ENCODE data around the gene LRRTM4. TPM values are rescaled to one million over a fixed set of nuclear protein-coding genes. Genes with fewer than 3 reads are reported as not detected.

The LRRTM4 gene
- total and polyA plus RNA-seq, 2 donors from 2014 or later = 0.19 TPM; not detected in 1

DNA sequence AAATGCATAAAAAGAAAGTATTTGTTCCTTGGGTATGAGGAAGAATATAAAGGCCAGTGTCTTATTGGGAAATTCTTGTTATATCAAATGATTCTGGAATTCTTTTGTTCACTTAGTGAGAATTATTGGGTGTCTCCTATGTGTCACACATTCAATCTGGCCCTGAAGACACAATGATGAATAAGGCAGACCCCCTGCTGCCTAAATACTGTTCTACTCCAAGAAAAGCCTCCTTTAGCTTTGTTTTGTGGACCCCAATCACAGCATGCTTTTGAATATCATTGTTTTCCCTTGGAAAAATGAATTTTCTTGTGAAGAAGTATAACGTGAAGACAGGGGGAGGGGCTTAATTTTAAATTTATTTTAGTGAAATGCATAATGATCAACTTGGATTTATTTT lies 682.4 kb downstream of the LRRTM4 start:
- FAIRE-seq = no peak
- no peak for TF ChIP-seq CTCF (IDR thresholded peaks at IDR 0.05; ENCODE audit: borderline replicate concordance, extremely low read depth, insufficient read depth)
- Histone ChIP-seq H3K4me1 (ENCODE audit: control insufficient read depth in 2 of 3, insufficient read depth in 2 of 3, low read depth in 1 of 3, low read length in 3 of 3) (no peaks in the 10 kb centered on the region), H3K27me3 (ENCODE audit: control insufficient read depth, insufficient read depth, low read length) (no peaks in the 10 kb centered on the region), H3K36me3 (ENCODE audit: control insufficient read depth in 2 of 3, insufficient read depth in 3 of 3, low read length in 3 of 3) (no peaks in the 10 kb centered on the region), H3K9ac (ENCODE audit: low read length in 3 of 3) (no peak overlapping the region), H3K27ac (ENCODE audit: low read depth in 2 of 2, low read length in 2 of 2) (no peak overlapping the region), H3K4me3 (ENCODE audit: low read length in 3 of 3) (no peak overlapping the region), H3K9me3 (ENCODE audit: control insufficient read depth in 2 of 3, insufficient read depth in 1 of 3, low read length in 3 of 3) (no peaks in the 10 kb centered on the region)
- intact Hi-C loops (cut with DNase I) = no loop called here
- no peak for DNase-seq

- Histone ChIP-seq H3K27ac (ENCODE audit: low read depth in 2 of 2, low read length in 2 of 2) (no peak overlapping the region), H3K27me3 (ENCODE audit: control insufficient read depth, insufficient read depth, low read length) (no peaks in the 10 kb centered on the region), H3K9ac (ENCODE audit: low read length in 3 of 3) (no peak overlapping the region), H3K9me3 (ENCODE audit: control insufficient read depth in 2 of 3, insufficient read depth in 1 of 3, low read length in 3 of 3) (no peaks in the 10 kb centered on the region), H3K36me3 (ENCODE audit: control insufficient read depth in 2 of 3, insufficient read depth in 3 of 3, low read length in 3 of 3) (no peaks in the 10 kb centered on the region), H3K4me3 (ENCODE audit: low read length in 3 of 3) (no peak overlapping the region), H3K4me1 (ENCODE audit: control insufficient read depth in 2 of 3, insufficient read depth in 2 of 3, low read depth in 1 of 3, low read length in 3 of 3) (no peaks in the 10 kb centered on the region)
- intact Hi-C loops (cut with DNase I) = no loop called here
- no peak for TF ChIP-seq CTCF (IDR thresholded peaks at IDR 0.05; ENCODE audit: borderline replicate concordance, extremely low read depth, insufficient read depth)
- DNase-seq = no peak
- FAIRE-seq = no peak
Measured at GRCh38 chr2:76829374-76830234, 692.6 kb downstream of the LRRTM4 start.

- Histone ChIP-seq H3K27ac (ENCODE audit: low read depth in 2 of 2, low read length in 2 of 2) (no peak overlapping the region), H3K27me3 (ENCODE audit: control insufficient read depth, insufficient read depth, low read length) (no peaks in the 10 kb centered on the region), H3K4me3 (ENCODE audit: low read length in 3 of 3) (no peak overlapping the region), H3K9ac (ENCODE audit: low read length in 3 of 3) (no peak overlapping the region), H3K4me1 (ENCODE audit: control insufficient read depth in 2 of 3, insufficient read depth in 2 of 3, low read depth in 1 of 3, low read length in 3 of 3) (no peaks in the 10 kb centered on the region), H3K9me3 (ENCODE audit: control insufficient read depth in 2 of 3, insufficient read depth in 1 of 3, low read length in 3 of 3) (no peaks in the 10 kb centered on the region), H3K36me3 (ENCODE audit: control insufficient read depth in 2 of 3, insufficient read depth in 3 of 3, low read length in 3 of 3) (no peaks in the 10 kb centered on the region)
- intact Hi-C loops (cut with DNase I) = no loop called here
- FAIRE-seq = no peak
- TF ChIP-seq CTCF (IDR thresholded peaks at IDR 0.05; ENCODE audit: borderline replicate concordance, extremely low read depth, insufficient read depth) = no peak
- no peak for DNase-seq
Measured at GRCh38 chr2:76826691-76827090, 695.5 kb downstream of the LRRTM4 start.
